SW 1271 (cell line): ENCODE data around the gene USB1.

Experiments
- DNase-seq, 2 experiments: peaks; one replicate each; lab custom pipeline; 2025; lab: John Stamatoyannopoulos, UW

Gene USB1

GRCh38 chr16:58049232-58050185, 48.3 kb downstream of the USB1 start:
- DNase-seq = no peak

- DNase-seq = no peak
Observed at GRCh38 chr16:58051296-58051695, 50.1 kb downstream of the USB1 start.

- no peak for DNase-seq
Observed at GRCh38 chr16:58051821-58052603, 50.8 kb downstream of the USB1 start.

GRCh38 chr16:58053682-58054005, 52.4 kb downstream of the USB1 start:
- DNase-seq = no peak

- DNase-seq = no peak
Observed at GRCh38 chr16:58054289-58054688, 53.1 kb downstream of the USB1 start.

- no peak for DNase-seq
Observed at GRCh38 chr16:58056580-58056979, 55.4 kb downstream of the USB1 start.

GRCh38 chr16:58057121-58057520, 55.9 kb downstream of the USB1 start:
- no peak for DNase-seq

- DNase-seq = no peak
Observed at GRCh38 chr16:58057784-58058183, 56.6 kb downstream of the USB1 start.

GRCh38 chr16:58062821-58063220, 61.6 kb downstream of the USB1 start:
- no peak for DNase-seq

- no peak for DNase-seq
Observed at GRCh38 chr16:58063377-58064076, 62.3 kb downstream of the USB1 start.

- DNase-seq = no peak
Observed at GRCh38 chr16:58070585-58070984, 69.4 kb downstream of the USB1 start.
